Gastrocnemius medialis (tissue), 4 donors: Measurements from ENCODE around the gene ARMC7.

ENCODE experiments used
- POLR2A ChIP-seq, 2 donors: fragments of 450-650 bp; IDR thresholded peaks; one replicate each; pipeline ENCODE4 v1.6.1; 2017; ENCODE audit warnings: antibody characterized with exemption in 2 of 2, mild to moderate bottlenecking in 2 of 2, moderate library complexity in 2 of 2
- TF ChIP-seq, protein P1 (sequence below), 5 experiments: fragments of 450-650 bp in 3 of 5; fragments of 200-600 bp in 2 of 5; sonication (generic) in 2 of 5; IDR thresholded peaks in 4 of 5; conservative IDR thresholded peaks in 1 of 5; 1 replicate in 4 of 5; 2 replicates in 1 of 5; pipeline ENCODE4 v1.5.1; 2016 to 2019; ENCODE audit warnings: antibody characterized with exemption in 5 of 5, mild to moderate bottlenecking in 3 of 5, moderate library complexity in 3 of 5

DNA sequence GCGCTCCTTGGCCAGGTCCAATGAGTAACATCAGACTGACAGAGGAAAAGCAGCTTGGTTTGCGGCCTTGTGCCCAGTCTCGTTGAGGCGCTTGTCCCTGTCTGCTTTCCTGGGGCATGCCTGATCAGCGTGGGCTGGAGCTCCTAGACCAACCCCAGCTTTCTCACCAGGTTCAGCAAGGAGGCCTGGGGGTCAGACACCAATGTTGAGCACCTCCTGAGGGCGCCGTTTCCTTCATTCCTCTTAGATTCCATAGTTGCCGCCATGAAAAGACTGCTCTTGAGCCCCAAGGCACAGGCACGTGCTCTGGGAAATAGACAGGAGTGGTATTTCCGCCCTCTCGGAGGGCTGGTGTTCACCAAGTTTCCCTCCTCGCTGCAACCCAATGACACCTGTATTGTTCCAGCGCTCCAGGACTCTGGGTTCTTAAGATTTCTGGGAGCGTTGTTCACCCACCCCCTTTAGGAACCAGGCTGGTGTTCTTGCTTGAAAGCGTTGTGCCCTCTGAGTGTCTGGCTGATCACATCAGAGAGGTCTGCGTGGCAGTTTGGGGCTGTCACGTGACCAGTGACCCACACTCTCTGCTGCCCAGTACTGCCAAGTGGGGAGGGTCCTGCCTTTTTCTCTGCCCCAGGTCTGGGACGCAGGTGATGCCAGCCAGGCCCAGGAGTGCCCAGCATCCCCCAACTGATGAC is 44.8 kb upstream of the ARMC7 start:
- TF ChIP-seq, protein P1, sequence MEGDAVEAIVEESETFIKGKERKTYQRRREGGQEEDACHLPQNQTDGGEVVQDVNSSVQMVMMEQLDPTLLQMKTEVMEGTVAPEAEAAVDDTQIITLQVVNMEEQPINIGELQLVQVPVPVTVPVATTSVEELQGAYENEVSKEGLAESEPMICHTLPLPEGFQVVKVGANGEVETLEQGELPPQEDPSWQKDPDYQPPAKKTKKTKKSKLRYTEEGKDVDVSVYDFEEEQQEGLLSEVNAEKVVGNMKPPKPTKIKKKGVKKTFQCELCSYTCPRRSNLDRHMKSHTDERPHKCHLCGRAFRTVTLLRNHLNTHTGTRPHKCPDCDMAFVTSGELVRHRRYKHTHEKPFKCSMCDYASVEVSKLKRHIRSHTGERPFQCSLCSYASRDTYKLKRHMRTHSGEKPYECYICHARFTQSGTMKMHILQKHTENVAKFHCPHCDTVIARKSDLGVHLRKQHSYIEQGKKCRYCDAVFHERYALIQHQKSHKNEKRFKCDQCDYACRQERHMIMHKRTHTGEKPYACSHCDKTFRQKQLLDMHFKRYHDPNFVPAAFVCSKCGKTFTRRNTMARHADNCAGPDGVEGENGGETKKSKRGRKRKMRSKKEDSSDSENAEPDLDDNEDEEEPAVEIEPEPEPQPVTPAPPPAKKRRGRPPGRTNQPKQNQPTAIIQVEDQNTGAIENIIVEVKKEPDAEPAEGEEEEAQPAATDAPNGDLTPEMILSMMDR (IDR thresholded peaks at IDR 0.05 in 4 of 5, conservative IDR thresholded peaks at IDR 0.05 in 1 of 5): no peak
- no peak for TF ChIP-seq POLR2A (IDR thresholded peaks at IDR 0.05)
